Aorta (tissue), 5 donors: ENCODE results near the gene FAM3A. TPM values are rescaled to one million over a fixed set of nuclear protein-coding genes. Genes with fewer than 3 reads are reported as not detected.
A peak's percentile ranks its signal among the peaks of the same experiment; 100 is the strongest.

ENCODE experiments used
- ATAC-seq: fragments of 200-7000 bp; cut with Tn5 transposase; one replicate; pipeline ENCODE4 v1.9.1; 2022; ENCODE audit warnings: moderate library complexity; ENCODE audit not compliant: low FRiP score
- DNase-seq, 2 donors: peaks; one replicate each; pipeline ENCODE4 v3.0.0-alpha.2; 2020
- H3K27ac ChIP-seq, 2 donors: one replicate each; pipeline ENCODE4 v1.5.1; 2013; ENCODE audit warnings: low read length in 2 of 2, mild to moderate bottlenecking in 2 of 2, moderate library complexity in 2 of 2, control low read depth in 1 of 2, inconsistent platforms in 1 of 2, low read depth in 1 of 2
- H3K27me3 ChIP-seq, 2 donors: one replicate each; pipeline ENCODE4 v1.6.1; 2013; ENCODE audit warnings: control low read depth in 1 of 2, low read length in 1 of 2, mild to moderate bottlenecking in 1 of 2, moderate library complexity in 1 of 2; ENCODE audit not compliant: insufficient read depth in 2 of 2, control insufficient read depth in 1 of 2
- H3K36me3 ChIP-seq, 2 donors: one replicate each; pipeline ENCODE4 v1.6.1; 2013; ENCODE audit warnings: control low read depth in 1 of 2, low read length in 1 of 2, mild to moderate bottlenecking in 1 of 2; ENCODE audit not compliant: insufficient read depth in 2 of 2, control insufficient read depth in 1 of 2
- H3K4me1 ChIP-seq, 2 donors: one replicate each; pipeline ENCODE4 v1.6.1; 2013; ENCODE audit warnings: low read length in 2 of 2, control low read depth in 1 of 2, mild to moderate bottlenecking in 1 of 2, moderate library complexity in 1 of 2; ENCODE audit not compliant: insufficient read depth in 2 of 2, control insufficient read depth in 1 of 2
- H3K4me3 ChIP-seq, 2 donors: one replicate each; pipeline ENCODE4 v1.5.1; 2013; ENCODE audit warnings: low read length in 2 of 2, control low read depth in 1 of 2, mild to moderate bottlenecking in 1 of 2
- H3K9me3 ChIP-seq: one replicate; pipeline ENCODE4 v1.6.1; 2013; ENCODE audit warnings: mild to moderate bottlenecking, low read length; ENCODE audit not compliant: control insufficient read depth
- WGBS, 2 donors: extraction: QIAGEN DNeasy Blood & Tissue Kit; methylation state at CpG; one replicate each; pipeline ENCODE4 v1.1.7; 2013; 5-methylcytosine and 5-hydroxymethylcytosine counted together
- intact Hi-C, 2 donors: fragments of 100-400 bp; cut with DNase I; formaldehyde crosslinking; loops; one replicate each; pipeline versions ENCODE4 v1.14.2 to v1.15.0; 2022
- polyA plus RNA-seq, 2 donors: library from polyadenylated mRNA; stranded (reverse); fragments of 200-250 nt; gene quantifications; one replicate each; pipeline ENCODE4 v1.2.3, GENCODE V29; 2013
- total RNA-seq, 2 donors: library from RNA; stranded (reverse); fragmentation: NEBNext Ultra II Directional; extraction: Animal tissue kit (Norgen Biotek cat#: 25700); gene quantifications; one replicate each; pipeline ENCODE4 v1.2.1, GENCODE V29; 2021
- donor health status: healthy with polysubstance abuse.
- donor health status: Bipolar disorder and iron deficiency.
- donor health status: DM: no; HTN: no; CAD: no.
- donor health status: DM: no; HTN: no; CAD: no.
- donor health status: DM: yes; HTN: yes; CAD: no.

FAM3A gene
- total and polyA plus RNA-seq, 4 donors = 26.1 to 101 (median 38.0) TPM

DNA sequence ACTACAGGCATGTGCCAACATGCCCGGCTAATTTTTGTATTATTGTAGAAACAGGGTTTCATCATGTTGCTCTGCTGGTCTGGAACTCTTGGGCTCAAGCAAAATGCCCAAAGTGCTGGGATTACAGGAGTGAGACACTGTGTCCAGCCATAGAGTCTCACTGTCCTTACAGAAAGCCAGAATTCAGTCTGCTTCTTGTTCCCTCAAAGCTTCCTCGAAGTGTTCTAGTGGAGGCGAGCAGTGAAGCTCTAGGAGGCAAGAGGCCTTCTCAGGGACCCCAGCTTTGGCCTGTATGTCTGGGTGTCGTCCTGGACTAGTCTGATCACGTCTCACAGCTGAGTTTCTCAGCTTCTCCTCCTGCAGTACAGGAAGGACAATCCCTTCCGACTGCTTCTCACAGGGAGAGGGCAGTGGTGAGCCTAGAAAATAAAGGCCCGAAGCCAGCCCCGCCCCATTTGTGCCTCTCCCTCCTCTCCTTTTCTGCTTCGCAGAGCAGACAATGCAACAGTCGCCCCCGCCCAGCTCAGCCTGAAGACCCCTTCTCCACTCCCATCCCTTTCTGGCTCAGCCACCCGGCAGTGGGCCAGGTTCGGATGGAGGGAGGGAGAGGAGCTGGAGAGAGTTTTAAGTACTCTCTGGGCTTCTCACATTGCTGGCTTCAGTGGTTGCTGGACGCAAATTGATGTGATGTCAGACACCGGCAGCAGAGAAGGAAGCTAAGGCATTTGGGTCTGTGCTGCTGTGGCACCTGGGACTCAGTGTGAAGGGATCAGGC lies 11.1 kb upstream of the FAM3A start:
- intact Hi-C loops = no loop called here
- DNase-seq (peak; percentile 88 to 89), ATAC-seq (peak; percentile 81)
- Histone ChIP-seq H3K36me3 (no peaks in the 10 kb centered on the region), H3K27me3 (no peaks in the 10 kb centered on the region), H3K9me3 (no peaks in the 10 kb centered on the region), H3K4me1 (no peaks in the 10 kb centered on the region), H3K4me3 (no peak overlapping the region), H3K27ac (peak overlapping the region in 1 of 2 donors; percentile 79)
- WGBS, 2 donors = 1 to 24% methylated on average over 15 of the region's 15 CpGs

DNA sequence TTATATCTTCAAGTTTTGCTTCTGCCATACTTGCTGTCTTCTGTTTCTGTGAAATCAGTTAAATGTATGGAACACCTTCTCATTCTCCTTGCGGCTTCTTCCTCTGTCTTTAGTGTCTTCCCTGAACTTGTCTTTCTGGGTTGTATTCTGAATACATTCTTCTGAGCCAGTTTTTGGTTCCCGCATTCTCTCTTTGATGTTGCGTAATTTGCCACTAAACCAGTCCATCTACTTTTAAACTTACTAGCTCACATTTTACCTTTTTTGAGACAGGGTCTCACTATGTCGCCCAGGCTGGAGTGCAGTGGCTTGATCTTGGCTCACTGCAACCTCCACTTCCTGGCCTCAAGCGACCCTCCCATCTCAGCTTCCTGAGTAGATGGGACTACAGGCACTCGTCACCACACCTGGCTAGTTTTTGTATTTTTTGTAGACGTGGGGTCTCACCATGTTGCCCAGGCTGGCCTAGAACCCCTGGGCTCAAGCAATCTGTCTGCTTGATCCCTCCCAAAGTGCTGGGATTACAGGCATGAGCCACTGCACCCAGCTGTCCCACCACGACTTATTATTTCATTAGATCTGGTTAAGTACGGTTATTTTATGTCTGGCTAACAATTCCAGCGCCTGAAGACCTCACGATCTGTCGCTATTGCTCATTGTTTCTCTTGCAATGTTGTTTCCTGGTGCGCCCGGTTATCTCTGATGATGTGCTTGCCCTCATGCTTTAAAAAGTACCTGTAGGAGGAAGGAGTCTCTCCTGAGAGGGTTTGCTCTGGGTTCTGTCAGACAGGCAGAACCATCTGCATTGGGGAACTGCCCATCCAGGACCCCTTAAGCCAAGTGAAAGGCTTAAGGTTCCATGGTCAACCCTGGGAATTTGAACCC lies 9.8 kb upstream of the FAM3A start:
- H3K9me3 ChIP-seq = no peaks in the 10 kb centered on the region
- H3K27me3 ChIP-seq = no peaks in the 10 kb centered on the region
- intact Hi-C loops = no loop called here
- no peak for DNase-seq
- H3K36me3 ChIP-seq = no peaks in the 10 kb centered on the region
- whole genome bisulfite sequencing, 2 donors = 81 to 83% methylated on average over 14 of the region's 14 CpGs
- ATAC-seq = no peak
- H3K27ac ChIP-seq = no peak overlapping the region
- no peak overlapping the region for H3K4me3 ChIP-seq
- no peaks in the 10 kb centered on the region for H3K4me1 ChIP-seq

DNA sequence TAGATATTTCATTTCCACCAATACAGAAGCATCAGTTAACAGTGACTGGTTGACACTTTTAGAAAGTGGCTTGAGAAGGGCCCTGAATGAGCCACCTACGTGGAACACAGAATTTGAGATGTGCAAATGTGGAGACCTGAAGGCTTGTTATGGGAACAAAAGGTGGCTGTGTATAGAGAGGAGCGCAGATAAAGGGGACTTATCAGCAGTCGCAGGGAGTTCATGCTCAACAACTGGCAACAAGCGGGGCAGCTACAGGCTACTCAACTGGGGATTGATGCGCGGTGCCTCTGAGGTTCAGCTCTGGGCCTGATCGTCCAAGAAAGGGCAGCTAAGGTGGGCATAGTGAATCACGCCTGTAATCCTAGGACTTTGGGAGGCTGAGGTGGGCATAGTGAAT lies 3.4 kb upstream of the FAM3A start:
- DNase-seq (no peak), ATAC-seq (no peak)
- no peaks in the 10 kb centered on the region for H3K27me3 ChIP-seq
- H3K9me3 ChIP-seq = no peaks in the 10 kb centered on the region
- H3K4me3 ChIP-seq = no peak overlapping the region
- H3K4me1 ChIP-seq = no peaks in the 10 kb centered on the region
- 90 to 94% methylated on average over 8 of the region's 8 CpGs for WGBS, 2 donors
- intact Hi-C loops = no loop called here
- H3K27ac ChIP-seq = no peak overlapping the region
- H3K36me3 ChIP-seq = no peaks in the 10 kb centered on the region

DNA sequence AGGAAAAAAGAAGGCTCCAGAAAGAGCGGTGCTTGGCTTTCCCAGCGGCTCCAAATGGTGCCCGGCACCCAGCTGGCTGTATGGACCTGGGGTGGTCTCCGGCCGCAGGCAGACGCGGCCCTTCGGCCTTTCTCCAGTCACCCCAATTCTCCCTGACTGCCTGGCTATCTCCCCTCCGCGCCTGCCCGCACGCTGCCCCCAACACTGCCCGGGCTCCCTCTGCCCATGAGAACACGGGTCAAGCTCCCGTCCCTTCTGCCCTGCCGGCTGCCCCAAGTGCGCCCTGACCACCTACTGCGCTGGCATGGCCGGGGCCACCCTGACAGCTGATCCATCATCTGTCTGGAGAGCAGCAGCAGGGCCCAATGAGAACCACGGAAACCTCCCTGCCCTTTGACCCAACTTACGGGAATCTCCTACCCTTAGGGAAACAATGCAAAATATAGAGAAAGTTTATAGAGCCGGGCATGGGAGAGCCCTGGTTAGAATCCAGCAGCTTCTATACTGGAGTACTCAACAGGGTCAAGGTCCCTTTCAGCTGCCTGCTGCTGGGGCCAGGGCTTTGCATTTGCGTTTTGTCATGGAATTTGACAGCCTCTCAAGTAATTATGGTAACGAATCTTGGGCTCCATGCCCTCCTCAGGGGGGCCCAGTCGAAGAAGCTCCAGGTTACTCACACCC lies 1.2 kb upstream of the FAM3A start:
- no peaks in the 10 kb centered on the region for H3K36me3 ChIP-seq
- intact Hi-C loops = no loop called here

DNA sequence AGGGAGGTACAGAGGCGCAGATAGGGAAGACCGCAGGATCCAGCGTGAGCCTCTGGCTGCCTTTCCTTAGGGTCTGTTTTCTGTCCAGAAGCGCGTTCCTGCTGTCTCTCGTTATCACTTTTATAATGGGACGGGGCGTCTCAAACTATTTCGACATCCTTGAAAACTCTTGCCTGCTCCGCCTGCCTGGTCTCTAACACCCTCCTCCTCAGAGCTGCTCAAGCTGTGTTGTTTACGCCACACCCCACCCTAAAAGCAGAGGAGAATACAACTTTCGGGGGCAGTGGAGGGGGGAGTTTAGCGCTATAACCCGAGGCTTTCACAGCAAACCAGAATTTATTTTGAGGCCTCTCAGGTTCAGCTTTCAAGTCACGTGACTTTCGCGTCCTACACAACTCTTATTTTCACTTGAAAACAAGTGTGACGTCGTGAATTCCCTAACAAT lies 646 bp upstream of the FAM3A start:
- Histone ChIP-seq H3K27ac (peak overlapping the region in 1 of 2 donors; percentile 82), H3K4me3 (peak overlapping the region in 1 of 2 donors; percentile 20), H3K27me3 (no peaks in the 10 kb centered on the region), H3K9me3 (no peaks in the 10 kb centered on the region), H3K36me3 (no peaks in the 10 kb centered on the region), H3K4me1 (no peaks in the 10 kb centered on the region)
- 1 to 27% methylated on average over 19 of the region's 19 CpGs for WGBS, 2 donors
- intact Hi-C loops = loop anchor here in 1 of 2 donors (1.0 kb wide), 1 partner anchor 26 kb away; the partner anchor contains the start of gene SLC10A3
- no peak for DNase-seq
- ATAC-seq = peak; percentile 78

More for the DNA sequence above, 1.2 kb upstream of the FAM3A start:
- WGBS, 2 donors = 17 to 36% methylated on average over 25 of the region's 25 CpGs
- H3K27ac ChIP-seq = peak overlapping the region in 1 of 2 donors; percentile 55
- no peaks in the 10 kb centered on the region for H3K9me3 ChIP-seq
- H3K27me3 ChIP-seq = no peaks in the 10 kb centered on the region
- ATAC-seq (peak; percentile 9), DNase-seq (no peak)
- H3K4me3 ChIP-seq = no peak overlapping the region
- H3K4me1 ChIP-seq = no peaks in the 10 kb centered on the region

DNA sequence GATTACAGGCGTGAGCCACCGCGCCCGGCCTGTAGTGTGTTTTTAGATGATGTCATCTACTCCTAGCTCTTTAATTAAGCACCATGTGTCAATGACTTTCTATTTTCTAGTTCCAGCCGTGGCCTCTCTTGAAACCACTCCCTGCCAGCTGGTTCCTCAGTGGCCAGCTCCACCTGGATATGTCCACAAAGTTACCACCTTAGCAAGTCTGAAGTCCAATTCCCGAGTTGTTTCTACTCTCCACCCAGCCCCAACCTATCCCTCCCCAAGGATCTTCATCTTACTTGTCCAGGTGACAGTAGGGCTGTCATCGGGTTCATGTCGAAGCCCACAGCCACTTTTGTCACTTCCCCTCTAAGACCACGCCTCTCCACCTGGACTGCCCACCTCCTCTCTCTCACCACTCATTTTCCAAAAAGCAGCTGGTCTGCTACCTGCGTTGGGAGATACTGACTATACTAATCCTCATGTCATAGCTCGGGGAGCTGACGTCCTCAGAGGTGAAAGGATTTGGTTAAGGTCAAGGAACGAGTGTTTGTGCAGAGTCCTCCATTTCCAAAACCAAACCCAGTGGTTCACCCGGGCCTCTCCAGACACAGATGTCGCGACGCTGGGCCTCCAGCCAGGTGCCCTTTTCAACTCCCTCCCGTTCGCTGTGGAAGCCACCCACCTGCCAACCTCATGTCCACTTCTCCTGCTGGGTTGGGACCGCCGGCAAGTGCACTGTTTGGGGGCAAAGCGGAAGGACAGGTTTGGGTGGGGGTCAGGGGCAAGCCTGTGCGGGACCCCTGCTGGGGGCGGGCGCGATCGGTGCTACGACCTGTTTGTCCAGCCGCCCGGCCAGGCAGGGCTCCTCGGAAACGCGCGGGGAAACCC lies 704 bp downstream of the FAM3A start:
- Histone ChIP-seq H3K27ac (peak overlapping the region in 1 of 2 donors; percentile 56), H3K27me3 (no peaks in the 10 kb centered on the region), H3K4me1 (no peaks in the 10 kb centered on the region), H3K9me3 (no peaks in the 10 kb centered on the region), H3K36me3 (no peaks in the 10 kb centered on the region), H3K4me3 (peak overlapping the region; percentile 34 to 51)
- ATAC-seq = no peak
- no peak for DNase-seq
- 18 to 46% methylated on average over 34 of the region's 34 CpGs for WGBS, 2 donors
- intact Hi-C loops = no loop called here

DNA sequence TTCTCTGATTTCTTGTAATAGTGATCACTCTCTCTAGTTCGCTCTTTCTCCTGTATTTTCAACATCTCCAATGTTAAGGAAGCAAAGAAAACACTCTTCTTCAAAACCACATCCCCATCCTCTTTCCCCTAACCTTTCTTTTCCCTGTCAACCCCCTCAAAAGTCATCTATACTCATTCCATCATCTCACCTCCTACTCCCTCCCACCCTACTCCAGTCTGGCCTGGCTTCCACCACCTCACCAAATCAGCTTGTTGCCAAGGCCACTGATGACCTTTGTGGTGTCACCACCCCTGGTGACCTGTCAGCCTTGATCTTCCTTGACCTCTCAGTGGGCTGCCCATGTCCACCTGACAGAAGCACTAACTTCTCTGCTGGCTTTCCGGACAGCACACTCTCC lies 2.3 kb downstream of the FAM3A start:
- intact Hi-C loops = no loop called here
- ATAC-seq (no peak), DNase-seq (no peak)
- Histone ChIP-seq H3K27ac (no peak overlapping the region), H3K36me3 (no peaks in the 10 kb centered on the region), H3K9me3 (no peaks in the 10 kb centered on the region), H3K27me3 (no peaks in the 10 kb centered on the region), H3K4me3 (no peak overlapping the region), H3K4me1 (no peaks in the 10 kb centered on the region)
- 84 to 94% methylated on average over 2 of the region's 2 CpGs for WGBS, 2 donors
